HepG2 (cell line): Measurements from ENCODE around the gene NWD2. TPM values are rescaled to one million over a fixed set of nuclear protein-coding genes. Genes with fewer than 3 reads are reported as not detected.
A peak's percentile ranks its signal among the peaks of the same experiment; 100 is the strongest.

Experiments
- RXRB ChIP-seq: IDR thresholded peaks from 2 replicates; pipeline ENCODE4 v1.6.1; 2016; ENCODE audit warnings: borderline replicate concordance, missing genetic modification reagents, missing compliant biosample characterization
- ZNF562 ChIP-seq: sonication (generic); formaldehyde crosslinking; IDR thresholded peaks from 2 replicates; pipeline ENCODE4 v1.8.0; 2022; ENCODE audit warnings: missing genetic modification reagents, borderline replicate concordance
- ZNF609 ChIP-seq: sonication (generic); formaldehyde crosslinking; IDR thresholded peaks from 2 replicates; pipeline ENCODE4 v1.4.0; 2020; ENCODE audit warnings: mild to moderate bottlenecking, missing genetic modification reagents, borderline replicate concordance
- polyA plus RNA-seq, 8 experiments: library from polyadenylated mRNA; depleted of rRNA in 3 of 8; stranded (reverse) in 7 of 8; unstranded in 1 of 8; fragments of >200 nt; fragmentation: Illumina TruSeq in 4 of 8; extraction: Trizol in 4 of 8; gene quantifications; 2 replicates each; pipeline versions ENCODE4 v1.2.1 to v1.2.3, GENCODE V29; 2011 to 2016; ENCODE audit warnings: low read depth in 4 of 8, missing spikeins in 1 of 8, mixed read lengths in 1 of 8; ENCODE audit not compliant: insufficient read depth in 1 of 8
- total RNA-seq, 5 experiments: library from RNA; depleted of rRNA; stranded (reverse); fragments of >200 nt; fragmentation: Illumina TruSeq; extraction: Trizol; gene quantifications; 2 replicates each; pipeline ENCODE4 v1.2.3, GENCODE V29; 2016; ENCODE audit warnings: low read depth in 1 of 5
- TF ChIP-seq, protein P1 (sequence below), 2 experiments: sonication (generic) in 1 of 2; formaldehyde crosslinking in 1 of 2; IDR thresholded peaks; 2 replicates each; pipeline versions ENCODE4 v1.4.0 to v1.6.1; 2016 to 2020; ENCODE audit warnings: borderline replicate concordance in 1 of 2, low read depth in 1 of 2, mild to moderate bottlenecking in 1 of 2, missing genetic modification reagents in 1 of 2

The NWD2 gene
- total and polyA plus RNA-seq, 2 of the 13 experiments (the other 11 are each of a cell fraction or from before 2014, with no cell fraction given), result not detected

GRCh38 chr4:37430718-37431416 is 186.3 kb downstream of the NWD2 start (continued):
- TF ChIP-seq ZNF609 (CRISPR knock-in tag), result peak; percentile 59; the same call in 1 of the 2 replicates
- TF ChIP-seq, protein P1, sequence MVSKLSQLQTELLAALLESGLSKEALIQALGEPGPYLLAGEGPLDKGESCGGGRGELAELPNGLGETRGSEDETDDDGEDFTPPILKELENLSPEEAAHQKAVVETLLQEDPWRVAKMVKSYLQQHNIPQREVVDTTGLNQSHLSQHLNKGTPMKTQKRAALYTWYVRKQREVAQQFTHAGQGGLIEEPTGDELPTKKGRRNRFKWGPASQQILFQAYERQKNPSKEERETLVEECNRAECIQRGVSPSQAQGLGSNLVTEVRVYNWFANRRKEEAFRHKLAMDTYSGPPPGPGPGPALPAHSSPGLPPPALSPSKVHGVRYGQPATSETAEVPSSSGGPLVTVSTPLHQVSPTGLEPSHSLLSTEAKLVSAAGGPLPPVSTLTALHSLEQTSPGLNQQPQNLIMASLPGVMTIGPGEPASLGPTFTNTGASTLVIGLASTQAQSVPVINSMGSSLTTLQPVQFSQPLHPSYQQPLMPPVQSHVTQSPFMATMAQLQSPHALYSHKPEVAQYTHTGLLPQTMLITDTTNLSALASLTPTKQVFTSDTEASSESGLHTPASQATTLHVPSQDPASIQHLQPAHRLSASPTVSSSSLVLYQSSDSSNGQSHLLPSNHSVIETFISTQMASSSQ (IDR thresholded peaks at IDR 0.05; ENCODE audit: low read depth), result 0 out of 2 replicates have a peak, but pooled peaks have one; percentile 14
- TF ChIP-seq, protein P1 (CRISPR knock-in tag; IDR thresholded peaks at IDR 0.05; ENCODE audit: borderline replicate concordance), result no peak
- no peak for TF ChIP-seq ZNF562 (CRISPR knock-in tag)
- no peak for TF ChIP-seq RXRB (CRISPR knock-in tag)
